Tibial nerve (tissue), 4 donors: ENCODE measurements around the gene TMOD3.

Experiments used
- EP300 ChIP-seq, 2 donors: sonication (generic); formaldehyde crosslinking; IDR thresholded peaks; one replicate each; pipeline ENCODE4 v1.6.1; 2017; ENCODE audit warnings: antibody characterized with exemption in 2 of 2, mild to moderate bottlenecking in 1 of 2
- POLR2A ChIP-seq, 2 donors: fragments of 450-650 bp; IDR thresholded peaks; one replicate each; pipeline ENCODE4 v1.6.1; 2017; ENCODE audit warnings: antibody characterized with exemption in 2 of 2, mild to moderate bottlenecking in 2 of 2, moderate library complexity in 2 of 2
- TF ChIP-seq, protein P1 (sequence below), 5 experiments: fragments of 200-600 bp in 3 of 5; fragments of 450-650 bp in 2 of 5; sonication (generic) in 3 of 5; IDR thresholded peaks; one replicate each; pipeline ENCODE4 v1.5.1; 2016 to 2019; ENCODE audit warnings: antibody characterized with exemption in 5 of 5, mild to moderate bottlenecking in 3 of 5, moderate library complexity in 2 of 5

- TF ChIP-seq, protein P1, sequence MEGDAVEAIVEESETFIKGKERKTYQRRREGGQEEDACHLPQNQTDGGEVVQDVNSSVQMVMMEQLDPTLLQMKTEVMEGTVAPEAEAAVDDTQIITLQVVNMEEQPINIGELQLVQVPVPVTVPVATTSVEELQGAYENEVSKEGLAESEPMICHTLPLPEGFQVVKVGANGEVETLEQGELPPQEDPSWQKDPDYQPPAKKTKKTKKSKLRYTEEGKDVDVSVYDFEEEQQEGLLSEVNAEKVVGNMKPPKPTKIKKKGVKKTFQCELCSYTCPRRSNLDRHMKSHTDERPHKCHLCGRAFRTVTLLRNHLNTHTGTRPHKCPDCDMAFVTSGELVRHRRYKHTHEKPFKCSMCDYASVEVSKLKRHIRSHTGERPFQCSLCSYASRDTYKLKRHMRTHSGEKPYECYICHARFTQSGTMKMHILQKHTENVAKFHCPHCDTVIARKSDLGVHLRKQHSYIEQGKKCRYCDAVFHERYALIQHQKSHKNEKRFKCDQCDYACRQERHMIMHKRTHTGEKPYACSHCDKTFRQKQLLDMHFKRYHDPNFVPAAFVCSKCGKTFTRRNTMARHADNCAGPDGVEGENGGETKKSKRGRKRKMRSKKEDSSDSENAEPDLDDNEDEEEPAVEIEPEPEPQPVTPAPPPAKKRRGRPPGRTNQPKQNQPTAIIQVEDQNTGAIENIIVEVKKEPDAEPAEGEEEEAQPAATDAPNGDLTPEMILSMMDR (IDR thresholded peaks at IDR 0.05), result no peak
- TF ChIP-seq POLR2A (IDR thresholded peaks at IDR 0.05) (no peak), EP300 (IDR thresholded peaks at IDR 0.05) (no peak)
Measured at GRCh38 chr15:51865317-51865716, 35.9 kb downstream of the TMOD3 start.
